ENCODE measurements around the gene SCGB1D2.

DNA sequence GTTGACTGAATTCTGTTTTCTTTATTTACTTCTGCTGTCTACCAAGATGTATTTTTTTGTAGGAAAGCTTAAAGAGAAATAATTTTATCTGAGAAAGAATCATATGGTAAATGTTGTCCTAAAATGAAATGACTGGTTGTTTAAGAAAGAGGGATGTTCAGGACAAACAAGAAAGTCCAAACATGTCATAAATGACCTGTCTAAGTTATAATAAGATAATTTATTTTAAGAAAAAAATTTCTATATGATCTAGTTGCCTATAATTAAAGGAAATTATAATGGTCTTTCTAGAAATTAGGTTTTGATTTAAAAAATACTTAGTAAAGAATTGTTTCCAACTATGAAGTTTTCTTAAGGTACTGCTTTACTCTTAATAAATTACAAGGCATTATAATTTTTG, 38.4 kb downstream of the SCGB1D2 start:
- TF ChIP-seq, protein P1, sequence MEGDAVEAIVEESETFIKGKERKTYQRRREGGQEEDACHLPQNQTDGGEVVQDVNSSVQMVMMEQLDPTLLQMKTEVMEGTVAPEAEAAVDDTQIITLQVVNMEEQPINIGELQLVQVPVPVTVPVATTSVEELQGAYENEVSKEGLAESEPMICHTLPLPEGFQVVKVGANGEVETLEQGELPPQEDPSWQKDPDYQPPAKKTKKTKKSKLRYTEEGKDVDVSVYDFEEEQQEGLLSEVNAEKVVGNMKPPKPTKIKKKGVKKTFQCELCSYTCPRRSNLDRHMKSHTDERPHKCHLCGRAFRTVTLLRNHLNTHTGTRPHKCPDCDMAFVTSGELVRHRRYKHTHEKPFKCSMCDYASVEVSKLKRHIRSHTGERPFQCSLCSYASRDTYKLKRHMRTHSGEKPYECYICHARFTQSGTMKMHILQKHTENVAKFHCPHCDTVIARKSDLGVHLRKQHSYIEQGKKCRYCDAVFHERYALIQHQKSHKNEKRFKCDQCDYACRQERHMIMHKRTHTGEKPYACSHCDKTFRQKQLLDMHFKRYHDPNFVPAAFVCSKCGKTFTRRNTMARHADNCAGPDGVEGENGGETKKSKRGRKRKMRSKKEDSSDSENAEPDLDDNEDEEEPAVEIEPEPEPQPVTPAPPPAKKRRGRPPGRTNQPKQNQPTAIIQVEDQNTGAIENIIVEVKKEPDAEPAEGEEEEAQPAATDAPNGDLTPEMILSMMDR (IDR thresholded peaks at IDR 0.05), result no peak
- no peak for TF ChIP-seq POLR2A (IDR thresholded peaks at IDR 0.05; ENCODE audit: low read depth)
